ENCODE results near the gene DNAJC12.

Gene DNAJC12

DNA sequence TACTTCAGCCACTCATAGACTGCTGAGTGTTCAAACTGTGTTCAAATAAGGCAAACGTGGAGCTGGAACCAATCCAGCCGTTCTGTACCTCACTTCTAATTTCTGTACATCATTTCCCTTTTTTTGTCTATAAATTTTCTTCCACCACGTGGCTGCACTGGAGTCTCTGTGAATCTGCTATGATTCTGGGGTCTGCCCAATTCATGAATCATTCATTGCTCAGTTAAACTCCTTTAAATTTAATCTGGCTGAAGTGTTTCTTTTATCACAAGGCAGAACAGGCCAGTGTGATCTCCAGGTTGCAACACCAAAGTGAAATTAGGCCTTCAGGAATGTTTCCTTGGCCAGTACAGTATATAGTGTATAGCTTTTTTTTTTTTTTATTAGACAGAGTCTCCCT lies 53.5 kb downstream of the DNAJC12 start:
- Histone ChIP-seq H3K9me2 (replicated peaks; ENCODE audit: control insufficient read depth, low read length) (no peaks in the 10 kb centered on the region), H3K27me3 (ENCODE audit: control insufficient read depth, low read length) (no peaks in the 10 kb centered on the region), H3K79me2 (ENCODE audit: control insufficient read depth, low read length) (no peaks in the 10 kb centered on the region), H3K9me3 (ENCODE audit: control insufficient read depth, insufficient read depth, low read length) (no peaks in the 10 kb centered on the region), H3K4me3 (ENCODE audit: low read length) (peak overlapping the region; percentile 55), H4K20me1 (ENCODE audit: control insufficient read depth, insufficient read depth, low read depth, low read length) (no peaks in the 10 kb centered on the region), H3K4me2 (ENCODE audit: low read length) (peak overlapping the region; percentile 72), H3F3A (ENCODE audit: control insufficient read depth, insufficient read depth) (peaks cover 7% of the 10 kb centered on the region; the same call in 1 of the 2 replicates), H3K36me3 (ENCODE audit: control insufficient read depth, low read length) (no peaks in the 10 kb centered on the region), H3K4me1 (ENCODE audit: control insufficient read depth, low read length) (peaks cover 66% of the 10 kb centered on the region), H3K27ac (ENCODE audit: low read depth, low read length) (peak overlapping the region; percentile 72)
- TF ChIP-seq, protein P1, sequence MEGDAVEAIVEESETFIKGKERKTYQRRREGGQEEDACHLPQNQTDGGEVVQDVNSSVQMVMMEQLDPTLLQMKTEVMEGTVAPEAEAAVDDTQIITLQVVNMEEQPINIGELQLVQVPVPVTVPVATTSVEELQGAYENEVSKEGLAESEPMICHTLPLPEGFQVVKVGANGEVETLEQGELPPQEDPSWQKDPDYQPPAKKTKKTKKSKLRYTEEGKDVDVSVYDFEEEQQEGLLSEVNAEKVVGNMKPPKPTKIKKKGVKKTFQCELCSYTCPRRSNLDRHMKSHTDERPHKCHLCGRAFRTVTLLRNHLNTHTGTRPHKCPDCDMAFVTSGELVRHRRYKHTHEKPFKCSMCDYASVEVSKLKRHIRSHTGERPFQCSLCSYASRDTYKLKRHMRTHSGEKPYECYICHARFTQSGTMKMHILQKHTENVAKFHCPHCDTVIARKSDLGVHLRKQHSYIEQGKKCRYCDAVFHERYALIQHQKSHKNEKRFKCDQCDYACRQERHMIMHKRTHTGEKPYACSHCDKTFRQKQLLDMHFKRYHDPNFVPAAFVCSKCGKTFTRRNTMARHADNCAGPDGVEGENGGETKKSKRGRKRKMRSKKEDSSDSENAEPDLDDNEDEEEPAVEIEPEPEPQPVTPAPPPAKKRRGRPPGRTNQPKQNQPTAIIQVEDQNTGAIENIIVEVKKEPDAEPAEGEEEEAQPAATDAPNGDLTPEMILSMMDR (IDR thresholded peaks at IDR 0.05; ENCODE audit: low read depth, low read length, poor library complexity, severe bottlenecking), result no peak
- TF ChIP-seq EZH2phosphoT487 (IDR thresholded peaks at IDR 0.05; ENCODE audit: borderline replicate concordance, low read length), result no peak

DNA sequence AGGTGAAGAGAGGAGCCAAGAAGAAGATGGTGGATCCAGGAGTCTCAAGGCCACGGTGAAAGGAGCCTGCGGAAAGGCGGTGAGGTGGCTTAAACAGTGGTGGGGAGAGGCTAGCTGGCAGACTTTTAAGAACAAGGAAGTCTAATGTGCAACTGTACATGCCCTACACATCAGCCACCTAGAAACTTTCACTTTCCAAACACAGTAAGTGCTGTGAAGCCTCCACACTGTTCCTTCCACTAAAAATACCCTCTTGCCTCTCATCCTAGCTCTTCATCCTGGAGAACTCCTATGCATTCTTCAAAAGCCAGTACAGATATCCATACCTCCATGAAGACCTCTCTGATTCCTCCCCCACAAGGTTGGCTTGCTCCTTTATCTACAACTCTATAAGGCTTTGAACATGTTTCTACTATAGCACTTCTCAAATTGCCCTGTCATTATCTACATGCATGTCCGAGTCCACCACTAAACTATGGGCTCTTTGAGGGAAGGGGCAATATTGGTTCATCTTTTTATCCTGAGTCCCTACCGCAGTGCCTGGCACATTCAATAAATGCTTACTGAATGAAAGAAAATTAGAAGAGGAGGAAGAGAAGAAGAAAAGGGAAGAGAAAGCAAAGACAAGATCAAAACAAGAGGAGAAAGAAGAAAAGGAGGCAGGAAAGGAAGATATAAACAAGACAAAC lies 54.2 kb downstream of the DNAJC12 start:
- no peaks in the 10 kb centered on the region for H3K9me3 ChIP-seq (ENCODE audit: control insufficient read depth, insufficient read depth, low read length)
- no peaks in the 10 kb centered on the region for H3K9me2 ChIP-seq (replicated peaks; ENCODE audit: control insufficient read depth, low read length)
- peak overlapping the region; percentile 55 for H3K4me3 ChIP-seq (ENCODE audit: low read length)
- TF ChIP-seq EZH2phosphoT487 (IDR thresholded peaks at IDR 0.05; ENCODE audit: borderline replicate concordance, low read length), result no peak
- TF ChIP-seq, protein P1 (IDR thresholded peaks at IDR 0.05; ENCODE audit: low read depth, low read length, poor library complexity, severe bottlenecking), result no peak
- peaks cover 64% of the 10 kb centered on the region for H3K4me1 ChIP-seq (ENCODE audit: control insufficient read depth, low read length)
- H3K27me3 ChIP-seq (ENCODE audit: control insufficient read depth, low read length), result no peaks in the 10 kb centered on the region
- H4K20me1 ChIP-seq (ENCODE audit: control insufficient read depth, insufficient read depth, low read depth, low read length), result no peaks in the 10 kb centered on the region
- no peaks in the 10 kb centered on the region for H3K79me2 ChIP-seq (ENCODE audit: control insufficient read depth, low read length)
- peak overlapping the region; percentile 72 for H3K27ac ChIP-seq (ENCODE audit: low read depth, low read length)
- no peaks in the 10 kb centered on the region for H3K36me3 ChIP-seq (ENCODE audit: control insufficient read depth, low read length)
- peaks cover 7% of the 10 kb centered on the region; the same call in 1 of the 2 replicates for H3F3A ChIP-seq (ENCODE audit: control insufficient read depth, insufficient read depth)
- peak overlapping the region; percentile 72 for H3K4me2 ChIP-seq (ENCODE audit: low read length)

DNA sequence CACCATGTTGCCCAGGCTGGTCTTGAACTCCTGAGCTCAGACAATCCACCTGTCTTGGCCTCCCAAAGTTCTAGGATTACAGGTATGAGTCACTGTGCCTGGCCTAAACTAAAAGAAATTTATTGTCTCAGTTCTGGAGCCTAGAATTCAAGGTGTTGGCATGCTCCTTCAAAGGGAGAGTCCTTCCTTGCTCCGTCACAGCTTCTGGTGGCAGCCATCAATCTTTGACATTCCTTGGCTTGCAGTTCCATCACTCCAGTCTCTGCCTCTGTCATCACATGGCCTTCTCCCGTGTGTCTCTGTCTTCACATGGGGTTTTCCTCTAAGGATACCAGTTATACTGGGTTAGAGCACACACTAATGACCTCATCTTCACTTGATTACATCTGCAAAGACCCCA lies 55.5 kb downstream of the DNAJC12 start:
- H3K27ac ChIP-seq (ENCODE audit: low read depth, low read length), result no peak overlapping the region
- H3K27me3 ChIP-seq (ENCODE audit: control insufficient read depth, low read length), result no peaks in the 10 kb centered on the region
- no peak for TF ChIP-seq EZH2phosphoT487 (IDR thresholded peaks at IDR 0.05; ENCODE audit: borderline replicate concordance, low read length)
- TF ChIP-seq, protein P1 (IDR thresholded peaks at IDR 0.05; ENCODE audit: low read depth, low read length, poor library complexity, severe bottlenecking), result no peak

More for the DNA sequence above, 55.5 kb downstream of the DNAJC12 start:
- no peak overlapping the region for H3K4me3 ChIP-seq (ENCODE audit: low read length)
- H3K9me2 ChIP-seq (replicated peaks; ENCODE audit: control insufficient read depth, low read length), result no peaks in the 10 kb centered on the region
- H3F3A ChIP-seq (ENCODE audit: control insufficient read depth, insufficient read depth), result peaks cover 11% of the 10 kb centered on the region; the same call in 1 of the 2 replicates
- H3K79me2 ChIP-seq (ENCODE audit: control insufficient read depth, low read length), result no peaks in the 10 kb centered on the region
- H3K4me1 ChIP-seq (ENCODE audit: control insufficient read depth, low read length), result peaks cover 58% of the 10 kb centered on the region
- H3K4me2 ChIP-seq (ENCODE audit: low read length), result peak overlapping the region; percentile 72; the same call in 1 of the 2 replicates
- H3K9me3 ChIP-seq (ENCODE audit: control insufficient read depth, insufficient read depth, low read length), result no peaks in the 10 kb centered on the region
- no peaks in the 10 kb centered on the region for H3K36me3 ChIP-seq (ENCODE audit: control insufficient read depth, low read length)
- no peaks in the 10 kb centered on the region for H4K20me1 ChIP-seq (ENCODE audit: control insufficient read depth, insufficient read depth, low read depth, low read length)

All from DOHH2 (cell line).